SK-N-SH treated with all-trans-retinoic acid at 6 μM for 48 hours (cell line): ENCODE results near the gene SDR9C7.
"Not testable (repeated sequence)": the region's sequence is repeated elsewhere in the genome, so short reads cannot be mapped to it uniquely, and the experiment has no call there.

Experiments
- ATAC-seq: fragments of 200-7000 bp; cut with Tn5 transposase; 3 replicates; pipeline ENCODE4 v1.9.1; 2020; ENCODE audit warnings: mild to moderate bottlenecking, moderate library complexity
- ARNTL ChIP-seq: fragments of 450-650 bp; formaldehyde crosslinking; IDR thresholded peaks from 2 replicates; pipeline ENCODE4 v1.5.0; 2020; ENCODE audit warnings: low read depth, mild to moderate bottlenecking, moderate library complexity, borderline replicate concordance
- BACH2 ChIP-seq: fragments of 250-450 bp; sonication (Bioruptor Pico); IDR thresholded peaks from 2 replicates; pipeline ENCODE4 v1.9.0; 2021; ENCODE audit warnings: mild to moderate bottlenecking, borderline replicate concordance
- CREB5 ChIP-seq: fragments of 250-450 bp; sonication (Bioruptor Pico); IDR thresholded peaks from 2 replicates; pipeline ENCODE4 v1.5.1; 2020; ENCODE audit warnings: low read depth, mild to moderate bottlenecking, moderate library complexity
- CSDC2 ChIP-seq: fragments of 250-450 bp; sonication (Bioruptor Pico); IDR thresholded peaks from 2 replicates; pipeline ENCODE4 v1.5.0; 2020; ENCODE audit warnings: mild to moderate bottlenecking, moderate library complexity
- CSRNP3 ChIP-seq: fragments of 250-450 bp; sonication (Bioruptor Pico); IDR thresholded peaks from 2 replicates; pipeline ENCODE4 v1.5.1; 2021; ENCODE audit warnings: mild to moderate bottlenecking, moderate library complexity
- ESRRG ChIP-seq: fragments of 250-450 bp; sonication (Bioruptor Pico); IDR thresholded peaks from 2 replicates; pipeline ENCODE4 v1.6.1; 2021; ENCODE audit warnings: mild to moderate bottlenecking
- GLIS3 ChIP-seq: fragments of 250-450 bp; sonication (Bioruptor Pico); IDR thresholded peaks from 2 replicates; pipeline ENCODE4 v1.5.0; 2020; ENCODE audit warnings: mild to moderate bottlenecking, moderate library complexity
- ISL1 ChIP-seq: fragments of 250-450 bp; sonication (Bioruptor Pico); IDR thresholded peaks from 2 replicates; pipeline ENCODE4 v2.1.2; 2022; ENCODE audit warnings: mild to moderate bottlenecking, moderate library complexity
- OSR1 ChIP-seq: fragments of 250-450 bp; sonication (Bioruptor Pico); IDR thresholded peaks from 2 replicates; pipeline ENCODE4 v1.8.0; 2022; ENCODE audit warnings: moderate library complexity, mild to moderate bottlenecking, inconsistent platforms
- PATZ1 ChIP-seq: fragments of 250-450 bp; sonication (Bioruptor Pico); IDR thresholded peaks from 2 replicates; pipeline ENCODE4 v1.8.0; 2020; ENCODE audit warnings: mild to moderate bottlenecking, moderate library complexity, borderline replicate concordance
- POU6F1 ChIP-seq: fragments of 250-450 bp; sonication (Bioruptor Pico); IDR thresholded peaks from 2 replicates; pipeline ENCODE4 v1.8.0; 2021; ENCODE audit warnings: low read depth, mild to moderate bottlenecking, moderate library complexity, borderline replicate concordance
- RARB ChIP-seq: fragments of 250-450 bp; sonication (Bioruptor Pico); IDR thresholded peaks from 2 replicates; pipeline ENCODE4 v1.8.0; 2021; ENCODE audit warnings: mild to moderate bottlenecking, moderate library complexity
- SNAI2 ChIP-seq: fragments of 250-450 bp; sonication (Bioruptor Pico); IDR thresholded peaks from 2 replicates; pipeline ENCODE4 v1.5.0; 2020; ENCODE audit warnings: mild to moderate bottlenecking, moderate library complexity
- TCF4 ChIP-seq: fragments of 250-450 bp; sonication (Bioruptor Pico); IDR thresholded peaks from 2 replicates; pipeline ENCODE4 v1.8.0; 2021; ENCODE audit warnings: mild to moderate bottlenecking, moderate library complexity, borderline replicate concordance
- TOX ChIP-seq: fragments of 250-450 bp; sonication (Bioruptor Pico); IDR thresholded peaks from 2 replicates; pipeline ENCODE4 v1.8.0; 2021; ENCODE audit warnings: mild to moderate bottlenecking, moderate library complexity, borderline replicate concordance
- ZC3H10 ChIP-seq: fragments of 250-450 bp; sonication (Bioruptor Pico); IDR thresholded peaks from 2 replicates; pipeline ENCODE4 v1.5.1; 2021; ENCODE audit warnings: mild to moderate bottlenecking, moderate library complexity
- ZFP3 ChIP-seq: fragments of 250-450 bp; sonication (Bioruptor Pico); IDR thresholded peaks from 2 replicates; pipeline ENCODE4 v1.5.0; 2020; ENCODE audit warnings: mild to moderate bottlenecking, moderate library complexity
- ZFP30 ChIP-seq: fragments of 450-650 bp; formaldehyde crosslinking; IDR thresholded peaks from 2 replicates; pipeline ENCODE4 v1.5.0; 2022; ENCODE audit warnings: mild to moderate bottlenecking, moderate library complexity
- ZNF70 ChIP-seq: fragments of 450-650 bp; formaldehyde crosslinking; IDR thresholded peaks from 2 replicates; pipeline ENCODE4 v1.5.0; 2020; ENCODE audit warnings: mild to moderate bottlenecking, moderate library complexity
- ZNF8 ChIP-seq: fragments of 450-650 bp; formaldehyde crosslinking; IDR thresholded peaks from 2 replicates; pipeline ENCODE4 v1.5.0; 2020; ENCODE audit warnings: mild to moderate bottlenecking, moderate library complexity
- TF ChIP-seq, protein P1 (sequence below): fragments of 250-450 bp; sonication (Bioruptor Pico); IDR thresholded peaks from 2 replicates; pipeline ENCODE4 v1.5.0; 2020; ENCODE audit warnings: mild to moderate bottlenecking, moderate library complexity

SDR9C7 gene

GRCh38 chr12:56921346-56921745, 12.9 kb downstream of the SDR9C7 start:
- no peak for TF ChIP-seq CSRNP3
- TF ChIP-seq RARB (CRISPR knock-in tag) = no peak
- no peak for TF ChIP-seq POU6F1
- no peak for TF ChIP-seq ZNF70 (CRISPR knock-in tag)
- TF ChIP-seq BACH2 (CRISPR knock-in tag) = no peak
- no peak for TF ChIP-seq GLIS3 (CRISPR knock-in tag)
- TF ChIP-seq CSDC2 (CRISPR knock-in tag) = no peak
- no peak for TF ChIP-seq TOX (CRISPR knock-in tag)
- TF ChIP-seq ARNTL (CRISPR knock-in tag) = no peak
- TF ChIP-seq, all 23 proteins: peak for 0
- no peak for ATAC-seq

DNA sequence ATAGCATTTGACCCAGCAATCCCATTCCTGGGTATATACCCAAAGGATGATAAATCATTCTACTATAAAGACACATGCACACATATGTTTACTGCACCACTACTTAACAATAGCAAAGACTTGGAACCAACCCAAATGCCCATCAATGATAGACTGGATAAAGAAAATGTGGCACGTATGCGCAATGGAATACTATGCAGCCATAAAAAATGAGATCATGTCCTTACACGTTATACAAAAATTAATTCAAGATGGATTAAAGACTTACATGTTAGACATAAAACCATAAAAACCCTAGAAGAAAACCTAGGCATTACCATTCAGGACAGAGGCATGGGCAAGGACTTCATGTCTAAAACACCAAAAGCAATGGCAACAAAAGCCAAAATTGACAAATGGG, 16.1 kb downstream of the SDR9C7 start:
- not testable (repeated sequence) for ATAC-seq

DNA sequence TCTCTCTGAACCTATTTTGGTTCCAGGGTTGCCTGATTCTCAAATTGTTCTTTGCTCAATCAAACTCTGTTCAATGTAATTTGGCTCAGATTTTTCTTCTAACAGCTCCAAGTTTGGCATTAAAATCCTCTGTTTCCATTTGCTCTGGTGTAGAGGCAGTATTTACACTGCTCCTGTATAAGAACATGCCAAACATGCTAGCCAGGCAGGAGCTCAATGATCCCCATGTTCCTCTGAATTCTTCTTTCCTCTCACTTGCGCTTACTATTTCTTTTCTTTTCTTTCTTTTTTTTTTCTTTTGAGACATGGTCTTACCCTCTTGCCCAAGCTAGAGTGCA, 17.2 kb downstream of the SDR9C7 start:
- TF ChIP-seq CSRNP3 (no peak), ESRRG (no peak), ZFP30 (CRISPR knock-in tag) (no peak), GLIS3 (CRISPR knock-in tag) (no peak), ZNF8 (CRISPR knock-in tag) (no peak), RARB (CRISPR knock-in tag) (no peak), POU6F1 (no peak), SNAI2 (CRISPR knock-in tag) (no peak), ZC3H10 (no peak), TCF4 (no peak), ARNTL (CRISPR knock-in tag) (no peak), PATZ1 (CRISPR knock-in tag) (no peak), TOX (CRISPR knock-in tag) (no peak), ZNF70 (CRISPR knock-in tag) (no peak), ZFP3 (CRISPR knock-in tag) (no peak), OSR1 (CRISPR knock-in tag) (no peak), CREB5 (CRISPR knock-in tag) (no peak), ISL1 (CRISPR knock-in tag) (no peak)
- TF ChIP-seq, protein P1, sequence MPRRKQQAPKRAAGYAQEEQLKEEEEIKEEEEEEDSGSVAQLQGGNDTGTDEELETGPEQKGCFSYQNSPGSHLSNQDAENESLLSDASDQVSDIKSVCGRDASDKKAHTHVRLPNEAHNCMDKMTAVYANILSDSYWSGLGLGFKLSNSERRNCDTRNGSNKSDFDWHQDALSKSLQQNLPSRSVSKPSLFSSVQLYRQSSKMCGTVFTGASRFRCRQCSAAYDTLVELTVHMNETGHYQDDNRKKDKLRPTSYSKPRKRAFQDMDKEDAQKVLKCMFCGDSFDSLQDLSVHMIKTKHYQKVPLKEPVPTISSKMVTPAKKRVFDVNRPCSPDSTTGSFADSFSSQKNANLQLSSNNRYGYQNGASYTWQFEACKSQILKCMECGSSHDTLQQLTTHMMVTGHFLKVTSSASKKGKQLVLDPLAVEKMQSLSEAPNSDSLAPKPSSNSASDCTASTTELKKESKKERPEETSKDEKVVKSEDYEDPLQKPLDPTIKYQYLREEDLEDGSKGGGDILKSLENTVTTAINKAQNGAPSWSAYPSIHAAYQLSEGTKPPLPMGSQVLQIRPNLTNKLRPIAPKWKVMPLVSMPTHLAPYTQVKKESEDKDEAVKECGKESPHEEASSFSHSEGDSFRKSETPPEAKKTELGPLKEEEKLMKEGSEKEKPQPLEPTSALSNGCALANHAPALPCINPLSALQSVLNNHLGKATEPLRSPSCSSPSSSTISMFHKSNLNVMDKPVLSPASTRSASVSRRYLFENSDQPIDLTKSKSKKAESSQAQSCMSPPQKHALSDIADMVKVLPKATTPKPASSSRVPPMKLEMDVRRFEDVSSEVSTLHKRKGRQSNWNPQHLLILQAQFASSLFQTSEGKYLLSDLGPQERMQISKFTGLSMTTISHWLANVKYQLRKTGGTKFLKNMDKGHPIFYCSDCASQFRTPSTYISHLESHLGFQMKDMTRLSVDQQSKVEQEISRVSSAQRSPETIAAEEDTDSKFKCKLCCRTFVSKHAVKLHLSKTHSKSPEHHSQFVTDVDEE = no peak

More for the DNA sequence above, 17.2 kb downstream of the SDR9C7 start:
- ATAC-seq = no peak
